M059J (cell line): ENCODE results near the gene COL19A1. TPM values are rescaled to one million over a fixed set of nuclear protein-coding genes. Genes with fewer than 3 reads are reported as not detected.
A peak's percentile ranks its signal among the peaks of the same experiment; 100 is the strongest.

ENCODE experiments used
- DNase-seq: peaks from one replicate; pipeline ENCODE4 v3.0.0-alpha.2; 2012; ENCODE audit warnings: low read depth
- total RNA-seq: library from RNA; depleted of rRNA; stranded (reverse); fragments of >200 nt; shearing (Covaris generic); gene quantifications from 2 replicates; pipeline ENCODE4 v1.2.3, GENCODE V29; 2014

The COL19A1 gene
- total RNA-seq, 1 experiment from 2014 or later = not detected

- DNase-seq = peak; percentile 44
Observed at GRCh38 chr6:69866770-69867638, 648 bp downstream of the COL19A1 start.

- DNase-seq = no peak
Observed at GRCh38 chr6:69867639-69867976, 1.3 kb downstream of the COL19A1 start.

- DNase-seq = no peak
Observed at GRCh38 chr6:69868252-69868804, 2.0 kb downstream of the COL19A1 start.

- DNase-seq = no peak
Observed at GRCh38 chr6:69868961-69869360, 2.6 kb downstream of the COL19A1 start.

GRCh38 chr6:69871107-69871506 lies 4.8 kb downstream of the COL19A1 start:
- DNase-seq = no peak

GRCh38 chr6:69873291-69873690 lies 6.9 kb downstream of the COL19A1 start:
- no peak for DNase-seq

GRCh38 chr6:69875715-69876114 lies 9.4 kb downstream of the COL19A1 start:
- DNase-seq = no peak

GRCh38 chr6:69878795-69879194 lies 12.4 kb downstream of the COL19A1 start:
- DNase-seq = no peak

- DNase-seq = no peak
Observed at GRCh38 chr6:69880601-69881000, 14.2 kb downstream of the COL19A1 start.

- no peak for DNase-seq
Observed at GRCh38 chr6:69881322-69882151, 15.2 kb downstream of the COL19A1 start.

GRCh38 chr6:69883551-69883950 lies 17.2 kb downstream of the COL19A1 start:
- DNase-seq = peak; percentile 22

- DNase-seq = no peak
Observed at GRCh38 chr6:69884231-69884630, 17.9 kb downstream of the COL19A1 start.

GRCh38 chr6:69887026-69887425 lies 20.7 kb downstream of the COL19A1 start:
- DNase-seq = no peak

GRCh38 chr6:69887714-69888345 lies 21.5 kb downstream of the COL19A1 start:
- DNase-seq = no peak

GRCh38 chr6:69888482-69889233 lies 22.3 kb downstream of the COL19A1 start:
- peak; percentile 15 for DNase-seq

- DNase-seq = peak; percentile 59
Observed at GRCh38 chr6:69889234-69889974, 23.0 kb downstream of the COL19A1 start.

GRCh38 chr6:69892561-69892960 lies 26.2 kb downstream of the COL19A1 start:
- peak; percentile 60 for DNase-seq

GRCh38 chr6:69893266-69893665 lies 26.9 kb downstream of the COL19A1 start:
- DNase-seq = peak; percentile 54

GRCh38 chr6:69894578-69895347 lies 28.4 kb downstream of the COL19A1 start:
- DNase-seq = peak; percentile 89

GRCh38 chr6:69895396-69895795 lies 29.0 kb downstream of the COL19A1 start:
- no peak for DNase-seq
